Right kidney (tissue), 1 donor: ENCODE measurements around the gene PAPPA.

Experiments used
- DNase-seq: peaks from one replicate; pipeline ENCODE4 v3.0.0-alpha.2; 2016

Gene PAPPA

DNA sequence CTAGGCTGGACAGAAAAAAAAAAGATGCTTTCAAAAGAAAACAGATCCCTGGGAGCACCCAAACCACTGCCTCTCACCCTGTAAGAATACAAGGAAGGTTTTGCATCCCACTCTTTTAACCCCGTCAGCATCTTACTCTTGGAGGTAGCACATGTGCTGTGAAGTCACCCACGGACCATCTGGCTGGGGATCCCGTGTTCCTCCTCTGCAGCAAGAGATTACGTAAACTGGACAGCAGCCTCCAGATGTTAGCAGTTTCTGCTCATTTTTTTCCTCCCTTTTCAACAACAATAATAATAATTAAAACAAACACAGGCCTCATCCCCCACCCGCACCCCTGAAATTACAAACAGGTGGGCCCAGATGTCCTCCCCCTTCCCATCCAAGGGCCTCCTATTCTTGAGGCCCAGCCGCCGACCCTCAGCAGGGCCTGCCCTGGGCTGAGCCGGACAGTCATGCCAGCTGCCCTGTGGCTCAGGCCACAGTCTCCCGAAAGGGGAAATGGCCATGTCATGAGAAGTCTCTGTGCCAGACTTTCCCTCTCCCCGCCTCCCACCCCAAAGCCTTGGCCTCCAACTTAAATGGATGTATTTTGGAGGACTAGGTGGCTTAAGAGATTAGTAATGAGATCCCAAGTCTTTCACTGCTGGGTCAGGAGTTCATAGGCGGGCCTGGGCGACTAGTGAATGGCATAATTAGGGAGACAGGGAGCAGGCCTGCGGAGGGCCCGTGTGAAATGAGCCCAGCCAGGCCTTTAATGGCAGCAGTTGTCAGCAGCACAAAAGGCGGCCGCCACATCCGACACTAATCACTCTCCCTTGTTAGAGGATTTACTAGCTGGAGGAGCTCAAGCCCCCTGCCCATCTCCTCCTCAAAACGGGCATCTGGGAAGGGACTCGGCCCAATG, 165.1 kb downstream of the PAPPA start:
- no peak for DNase-seq

DNA sequence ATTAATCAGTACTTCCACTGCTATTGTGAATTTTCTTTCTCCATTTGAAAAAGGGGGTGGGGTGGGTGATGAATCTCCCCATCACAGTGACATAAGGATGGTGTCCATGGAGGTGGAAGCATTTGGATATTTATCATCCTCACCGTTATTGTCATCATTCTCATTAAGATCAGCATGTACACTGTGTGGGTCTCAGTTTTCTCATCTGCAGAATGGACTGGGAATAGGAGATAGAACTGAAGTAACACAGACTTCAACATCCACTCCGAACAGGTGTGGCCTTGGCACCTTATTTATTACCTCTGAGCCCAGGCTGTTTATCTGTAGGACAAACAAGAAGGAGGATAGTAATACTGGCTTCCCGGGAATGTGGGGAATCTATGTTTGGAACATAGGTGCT, 165.9 kb downstream of the PAPPA start:
- no peak for DNase-seq

DNA sequence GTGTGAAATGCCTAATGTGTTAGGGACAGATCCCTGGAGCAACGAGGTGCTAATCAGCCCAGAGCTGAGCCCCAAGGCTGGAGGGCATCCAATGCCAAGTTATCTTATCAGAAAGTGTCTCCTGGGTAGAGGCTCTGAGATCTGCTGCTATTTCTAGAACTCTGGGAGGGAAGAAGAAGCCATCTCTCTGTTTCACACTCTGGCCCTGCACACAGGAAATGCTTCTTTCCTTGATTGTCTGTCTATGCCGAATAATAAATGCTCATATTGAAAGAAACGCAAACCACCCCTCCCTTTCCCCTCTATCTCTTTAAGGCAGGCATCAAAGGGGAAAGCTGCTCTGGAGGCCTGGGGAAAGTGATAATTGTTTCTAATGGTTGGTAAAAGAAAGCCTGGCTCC, 166.7 kb downstream of the PAPPA start:
- no peak for DNase-seq

DNA sequence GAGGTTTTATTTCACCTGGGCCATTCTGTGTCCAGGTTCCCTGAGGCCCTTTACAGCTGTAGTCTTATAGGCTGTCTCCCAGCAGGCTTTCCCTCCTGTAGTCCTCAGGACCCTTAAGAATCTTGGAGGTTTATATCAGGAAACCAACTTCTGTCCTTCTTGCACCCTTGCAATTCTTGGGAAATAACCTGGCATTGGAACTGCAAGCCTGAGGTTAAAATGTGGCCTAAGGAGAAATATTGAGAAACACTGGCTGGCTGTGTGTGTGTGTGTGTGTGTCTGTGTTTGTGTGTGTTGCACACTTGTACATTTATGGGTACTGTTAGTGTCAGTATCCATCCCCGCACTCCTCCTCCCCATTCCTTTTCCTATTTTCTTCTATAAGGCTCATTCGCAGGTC, 168.9 kb downstream of the PAPPA start:
- no peak for DNase-seq

DNA sequence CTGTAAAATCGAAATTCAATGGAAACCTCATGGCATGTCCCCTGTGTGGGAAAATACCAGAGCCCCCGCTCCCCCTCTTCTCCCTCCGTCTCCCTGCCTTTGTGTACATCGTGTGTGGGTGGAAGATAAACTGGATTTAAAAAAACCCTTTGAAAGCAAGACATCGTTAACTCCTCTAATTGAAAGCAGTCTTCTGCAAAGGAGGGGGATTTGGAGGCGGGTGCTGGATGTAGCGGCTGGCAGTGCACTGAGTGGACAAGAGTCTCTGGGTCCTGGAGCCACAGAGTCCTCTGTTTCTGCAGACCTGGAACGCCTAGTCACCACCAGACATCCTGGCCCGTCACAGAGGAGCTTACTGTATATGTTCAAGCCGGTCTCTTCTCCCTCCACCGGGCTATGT, 169.4 kb downstream of the PAPPA start:
- no peak for DNase-seq

DNA sequence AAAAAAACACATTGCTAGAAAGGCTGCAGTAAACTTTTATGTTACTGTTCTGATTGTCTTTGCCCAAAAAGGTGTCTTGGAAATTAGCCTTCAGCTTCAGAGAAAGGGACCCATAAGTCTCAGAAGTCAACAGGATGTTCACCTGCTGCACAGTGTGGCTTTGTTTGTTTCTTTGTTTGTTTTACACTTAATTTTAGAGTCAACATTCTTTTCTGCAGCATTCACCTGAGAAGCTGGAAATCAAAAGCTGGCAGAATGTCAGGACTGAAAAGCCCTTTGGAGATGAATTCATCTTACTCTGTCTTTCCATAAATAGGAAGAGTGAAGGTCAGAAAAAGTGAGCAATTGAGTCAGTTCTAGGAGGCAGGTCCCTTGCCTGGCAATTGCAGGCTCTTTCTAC, 170.0 kb downstream of the PAPPA start:
- DNase-seq = no peak

DNA sequence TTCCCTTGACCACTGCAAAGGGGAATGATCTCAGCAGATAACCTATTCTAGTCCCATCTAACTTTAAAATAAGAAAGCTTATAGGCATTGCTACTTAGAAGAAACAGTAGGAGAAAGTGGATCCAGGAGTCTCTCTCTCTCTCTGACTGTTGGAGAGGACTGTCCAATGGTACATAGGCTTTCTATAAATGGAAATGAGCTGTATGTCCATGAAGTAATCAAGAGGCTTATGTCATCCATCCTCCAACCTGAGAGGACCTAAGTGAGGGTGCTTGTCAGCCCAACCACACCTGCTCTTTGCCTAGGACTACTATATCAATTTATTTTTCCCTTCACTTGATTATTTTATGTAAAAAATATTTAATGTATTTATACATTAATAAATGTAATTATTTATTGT, 172.3 kb downstream of the PAPPA start:
- no peak for DNase-seq

DNA sequence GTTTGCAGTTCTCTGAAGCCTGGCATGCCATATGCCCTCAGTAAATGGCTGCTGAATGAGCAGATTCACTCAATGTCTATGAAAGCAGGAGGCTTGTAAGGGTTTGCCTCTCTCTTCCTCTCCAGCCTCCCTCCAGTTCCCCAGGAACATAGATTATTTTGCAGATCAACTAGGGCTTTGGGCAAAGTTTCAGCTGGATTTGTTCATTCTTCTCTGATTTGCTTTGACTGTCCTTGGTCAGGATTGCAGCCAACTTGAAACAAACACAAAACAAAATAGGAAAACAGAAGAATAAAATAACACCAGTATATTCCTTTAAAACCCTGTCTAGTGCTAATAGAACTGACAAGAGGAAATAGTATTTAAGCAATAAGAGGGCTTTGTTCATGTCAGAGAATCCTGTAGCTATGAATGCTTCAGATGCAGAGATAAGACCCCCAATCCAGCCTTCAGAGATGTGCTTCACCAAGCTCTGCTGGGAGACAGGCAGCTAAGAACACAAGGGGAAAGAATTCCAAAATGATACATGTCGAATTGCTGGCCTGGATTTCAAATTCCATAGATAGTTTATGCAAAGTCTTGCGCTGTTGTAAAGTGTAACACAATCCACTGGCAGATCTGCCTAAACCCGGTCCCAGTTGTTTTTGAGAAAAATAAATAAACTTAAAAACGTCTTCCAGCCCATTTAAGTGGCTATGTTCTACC, 174.3 kb downstream of the PAPPA start:
- no peak for DNase-seq

DNA sequence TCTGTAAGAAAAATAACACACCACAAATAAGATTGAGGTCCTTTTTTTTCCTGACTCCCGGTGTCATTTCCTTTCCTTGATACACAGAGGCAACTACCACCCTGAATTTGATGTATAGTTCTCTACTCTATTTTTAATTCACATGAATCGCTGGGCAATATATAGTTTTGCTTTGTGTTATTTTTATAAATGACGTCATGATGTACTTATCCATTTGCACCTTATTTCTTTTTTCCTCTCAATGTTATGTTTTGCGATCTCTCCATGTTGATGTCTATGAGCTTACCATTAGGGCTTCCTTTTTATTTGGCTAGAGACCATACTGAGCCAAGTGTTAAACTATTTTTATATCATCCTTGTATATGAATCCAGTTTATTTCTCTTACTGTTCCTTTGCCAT, 175.9 kb downstream of the PAPPA start:
- DNase-seq = no peak

DNA sequence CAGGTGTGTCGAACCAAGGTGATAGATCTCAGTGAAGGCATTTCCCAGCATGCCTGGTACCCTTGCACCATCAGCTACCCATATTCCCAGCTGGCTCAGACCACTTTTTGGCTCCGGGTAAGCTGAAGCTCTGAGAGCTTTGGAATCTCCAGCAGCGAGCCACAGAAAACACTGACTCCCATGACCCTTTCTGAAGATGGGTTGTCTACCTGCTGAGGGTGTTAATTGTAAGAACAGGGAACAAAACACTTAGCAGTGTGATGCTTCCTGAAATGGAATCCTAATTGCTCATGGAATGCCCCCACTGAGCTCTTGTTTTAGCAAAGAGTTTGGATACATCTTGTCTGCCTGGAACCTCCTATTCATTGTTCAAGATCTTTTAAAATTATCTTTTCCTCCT, 177.7 kb downstream of the PAPPA start:
- no peak for DNase-seq

DNA sequence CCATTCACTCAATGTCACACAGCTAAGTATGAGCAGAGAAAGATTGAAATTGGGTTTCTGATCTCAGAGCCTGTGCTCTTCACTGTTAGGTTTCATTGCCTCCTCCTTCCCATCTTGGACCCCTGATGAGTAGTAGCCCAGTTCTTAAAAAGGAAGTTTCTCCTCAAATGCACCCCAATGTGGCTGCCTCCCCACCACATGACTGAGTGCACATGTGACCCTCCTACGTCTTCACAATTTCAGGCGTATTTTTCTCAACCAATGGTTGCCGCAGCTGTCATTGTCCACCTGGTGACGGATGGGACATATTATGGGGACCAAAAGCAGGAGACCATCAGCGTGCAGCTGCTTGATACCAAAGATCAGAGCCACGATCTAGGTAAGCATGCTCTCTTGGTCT, 178.5 kb downstream of the PAPPA start:
- DNase-seq = no peak

DNA sequence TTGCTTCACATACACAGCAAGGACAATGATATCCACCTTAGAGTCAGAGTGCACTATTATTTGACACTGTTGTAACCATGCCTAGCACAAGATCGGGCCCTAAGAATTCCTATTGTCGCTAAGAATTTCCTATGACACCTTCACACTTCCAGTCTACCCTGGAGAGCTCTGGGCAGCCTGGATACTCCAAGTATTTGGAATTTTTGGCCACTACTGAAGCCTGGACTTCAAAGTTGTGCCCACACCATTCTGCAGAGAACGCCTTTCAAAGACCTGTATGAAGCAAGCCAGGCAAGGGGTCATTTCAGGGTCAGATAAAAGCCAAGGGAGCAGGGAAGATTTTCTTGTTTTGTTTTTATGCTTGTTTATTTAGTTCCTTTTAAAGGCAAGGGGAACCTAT, 179.7 kb downstream of the PAPPA start:
- DNase-seq = no peak

DNA sequence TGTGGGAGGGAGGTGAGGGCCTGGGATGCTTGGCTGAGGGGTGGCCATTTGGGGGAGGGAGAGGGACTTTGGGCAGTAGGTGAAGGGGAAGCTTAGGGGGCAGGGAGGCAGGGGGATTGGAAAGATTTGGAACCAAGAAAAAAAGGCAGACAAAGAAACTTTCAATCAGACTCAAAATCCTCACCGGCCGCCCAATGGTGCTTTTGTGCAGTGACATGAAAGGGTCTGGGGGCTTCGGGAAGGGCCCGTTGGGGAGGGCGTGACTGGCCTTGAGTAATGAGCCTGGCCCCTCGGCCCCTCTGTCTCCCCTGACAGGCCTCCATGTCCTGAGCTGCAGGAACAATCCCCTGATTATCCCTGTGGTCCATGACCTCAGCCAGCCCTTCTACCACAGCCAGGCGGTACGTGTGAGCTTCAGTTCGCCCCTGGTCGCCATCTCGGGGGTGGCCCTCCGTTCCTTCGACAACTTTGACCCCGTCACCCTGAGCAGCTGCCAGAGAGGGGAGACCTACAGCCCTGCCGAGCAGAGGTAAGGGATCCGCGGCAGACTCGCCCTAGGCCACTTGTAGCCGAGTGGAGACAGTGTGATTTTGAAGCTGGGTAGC, 181.1 kb downstream of the PAPPA start:
- no peak for DNase-seq

DNA sequence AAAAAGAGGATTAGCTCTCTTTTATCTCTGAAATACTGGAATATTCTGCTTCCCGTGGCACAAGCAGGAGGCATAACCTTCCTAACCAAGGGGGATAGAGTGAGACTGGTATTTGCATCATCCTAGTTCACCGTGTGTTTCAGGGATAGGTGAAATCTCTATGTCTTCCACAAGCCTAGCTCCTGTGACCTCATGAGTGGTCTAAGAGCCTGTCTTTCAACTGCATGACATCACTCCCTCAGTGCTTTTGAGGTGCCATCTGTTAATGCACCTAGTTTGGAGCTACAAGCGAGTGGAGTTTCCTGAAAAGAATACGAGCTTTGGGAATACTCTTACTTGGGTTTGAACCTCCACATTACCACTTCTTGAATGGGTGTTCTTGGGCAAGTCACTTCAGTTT, 181.8 kb downstream of the PAPPA start:
- no peak for DNase-seq

DNA sequence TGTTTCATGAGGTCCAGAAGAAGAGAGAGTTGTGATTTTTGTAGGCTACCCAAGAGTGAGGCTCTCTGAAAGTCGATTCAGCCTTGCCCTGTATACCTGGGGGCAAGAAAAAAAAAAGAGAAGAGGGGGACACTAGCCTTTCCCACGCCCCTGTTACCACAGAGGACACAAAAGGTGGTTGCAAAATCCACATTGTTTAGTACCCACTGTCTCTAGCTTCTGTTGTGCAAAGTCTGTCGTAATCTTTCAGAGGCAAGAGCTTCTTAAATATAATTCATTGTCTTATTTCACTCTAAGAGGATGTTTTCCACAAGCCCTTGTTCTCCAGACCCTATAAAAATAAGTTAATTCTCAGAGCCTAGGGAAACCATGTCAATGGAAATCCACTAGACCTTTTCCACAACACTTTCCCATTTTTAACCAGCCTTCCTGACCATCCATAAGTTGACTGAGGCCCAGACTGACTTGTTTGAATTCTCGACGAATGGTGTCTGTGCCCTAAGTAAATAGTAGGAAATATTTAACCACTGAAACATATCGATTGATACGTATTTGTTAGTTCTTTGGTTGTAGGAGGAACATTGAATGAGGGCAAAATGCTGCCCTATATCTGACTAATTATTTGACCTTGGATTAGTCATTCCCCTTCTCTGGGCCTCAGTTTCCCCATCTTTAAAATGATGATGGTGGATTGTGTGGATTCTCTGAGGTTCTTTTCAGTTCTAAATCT, 182.7 kb downstream of the PAPPA start:
- no peak for DNase-seq

DNA sequence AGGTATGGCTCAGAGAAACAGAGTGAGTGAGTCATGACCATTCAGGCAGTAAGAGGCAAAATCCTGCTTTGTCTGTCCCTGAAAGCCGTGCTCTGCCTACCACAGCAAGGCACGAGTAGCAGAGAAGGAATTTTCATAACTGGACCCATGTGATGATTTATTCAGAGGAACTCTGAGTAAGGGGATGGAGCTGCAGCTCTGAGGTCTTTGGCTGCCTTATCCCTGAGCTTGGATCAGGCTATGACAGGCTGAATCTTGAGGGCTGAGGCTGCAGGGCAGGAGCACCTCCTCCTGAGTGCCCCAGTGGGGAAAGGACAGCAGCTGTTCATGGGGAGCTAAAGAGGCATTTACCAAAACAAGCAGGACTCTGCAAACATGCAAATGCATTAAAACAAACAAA, 183.4 kb downstream of the PAPPA start:
- DNase-seq = no peak

DNA sequence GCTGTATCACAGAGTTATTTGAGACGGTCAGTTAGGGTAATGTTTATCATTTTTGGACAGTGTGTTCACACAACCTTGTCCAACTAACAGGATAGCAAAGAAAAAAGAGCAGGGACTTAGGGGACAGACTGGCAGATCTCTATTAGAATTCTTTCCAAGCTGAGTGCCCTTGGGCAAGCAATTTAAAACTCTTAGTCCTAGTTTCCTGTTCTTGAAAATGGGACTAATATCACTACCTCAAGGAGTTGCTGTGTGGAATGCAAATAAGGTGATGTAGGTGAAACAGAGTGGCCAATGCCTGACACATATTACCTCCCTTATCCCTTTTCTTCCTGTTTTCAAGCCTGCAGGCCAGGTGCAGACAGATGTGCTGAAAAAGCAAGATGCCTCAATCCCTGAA, 186.7 kb downstream of the PAPPA start:
- no peak for DNase-seq

DNA sequence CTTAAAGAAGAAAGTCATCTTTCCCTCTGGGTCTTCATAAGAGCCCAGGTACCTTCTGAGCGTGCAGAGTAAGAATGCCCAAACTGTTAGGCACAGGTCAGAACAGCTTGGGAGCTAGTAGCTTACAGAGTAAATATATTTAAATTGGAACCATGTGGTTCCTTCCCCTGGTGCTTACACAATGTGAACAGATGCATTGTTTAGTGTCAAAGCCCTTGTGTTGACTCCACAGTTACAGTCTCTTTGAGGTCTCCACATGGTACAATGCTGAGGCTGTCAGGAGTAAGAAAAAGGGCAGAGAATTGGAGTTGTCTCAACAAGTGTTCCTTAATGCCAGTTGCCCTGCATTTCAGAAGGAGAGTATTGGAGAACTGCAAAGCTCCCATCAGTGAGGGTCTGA, 188.5 kb downstream of the PAPPA start:
- no peak for DNase-seq

DNA sequence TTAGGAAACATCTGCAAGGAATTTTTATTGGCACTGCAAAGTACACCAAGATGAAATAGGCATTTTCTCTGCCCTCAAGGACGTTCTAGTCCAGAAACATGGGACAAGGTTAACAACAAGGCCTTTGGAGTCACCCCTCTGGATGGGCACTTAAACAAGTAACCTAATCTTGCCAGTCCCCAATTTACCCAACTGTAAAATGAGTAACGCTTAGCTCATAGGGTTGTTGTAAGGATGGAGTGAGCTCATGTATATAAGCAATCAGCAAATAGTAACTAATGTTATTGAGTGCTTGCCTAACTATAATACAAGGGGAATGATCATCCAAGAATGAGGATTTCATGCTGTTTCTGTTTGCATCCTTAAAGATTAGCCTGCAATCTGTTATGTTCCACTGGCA, 189.3 kb downstream of the PAPPA start:
- DNase-seq = no peak

DNA sequence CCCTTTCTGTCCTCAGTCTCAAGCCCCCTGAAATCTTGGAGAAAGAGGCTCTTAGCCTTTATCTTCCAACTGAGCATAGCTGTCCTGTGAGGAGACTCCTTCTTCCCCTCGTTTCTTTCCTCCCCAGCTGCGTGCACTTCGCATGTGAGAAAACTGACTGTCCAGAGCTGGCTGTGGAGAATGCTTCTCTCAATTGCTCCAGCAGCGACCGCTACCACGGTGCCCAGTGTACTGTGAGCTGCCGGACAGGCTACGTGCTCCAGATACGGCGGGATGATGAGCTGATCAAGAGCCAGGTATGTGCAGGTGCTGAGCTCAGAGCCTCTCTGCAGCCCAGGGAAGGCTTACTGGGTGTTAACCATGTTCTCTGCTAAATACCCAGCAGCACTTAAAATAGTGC, 190.8 kb downstream of the PAPPA start:
- DNase-seq = no peak

DNA sequence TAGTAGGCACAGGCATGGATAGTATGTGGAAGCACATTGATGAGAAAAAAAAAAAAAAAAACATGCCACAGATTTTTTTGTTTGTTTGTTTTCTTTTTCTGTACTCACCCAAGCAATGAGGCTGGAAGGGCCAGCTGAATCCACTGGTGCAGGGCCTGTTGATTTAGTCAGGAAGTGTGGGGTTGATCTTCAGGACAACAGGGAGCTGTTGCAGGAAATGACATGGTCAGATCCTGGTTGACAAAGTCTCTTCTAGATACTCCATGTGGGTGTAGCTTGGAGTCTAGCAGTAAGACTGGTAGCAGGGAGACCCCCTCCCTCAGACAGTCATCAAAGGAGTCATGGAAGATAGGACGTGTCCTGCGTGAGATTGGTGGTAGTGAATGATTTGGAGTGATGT, 191.8 kb downstream of the PAPPA start:
- DNase-seq = no peak

DNA sequence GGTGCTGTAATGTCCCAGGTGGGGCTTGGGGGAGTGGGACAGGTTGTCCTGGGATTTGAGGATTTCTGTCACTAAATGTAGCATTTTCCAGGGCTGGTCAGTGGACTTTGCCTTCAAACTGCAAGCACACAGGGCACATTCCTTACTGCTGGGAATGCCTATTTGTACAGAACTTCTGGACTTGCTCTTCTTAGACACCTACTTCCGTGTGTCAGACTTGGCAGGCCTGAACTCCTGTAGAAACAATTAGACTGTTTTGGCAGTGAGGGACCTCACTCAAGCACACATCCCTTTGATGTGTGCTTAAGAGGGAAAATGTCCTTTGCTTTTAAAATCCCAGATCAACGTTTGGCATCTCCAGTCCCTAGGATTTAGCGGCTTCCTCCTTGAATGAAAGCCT, 192.2 kb downstream of the PAPPA start:
- no peak for DNase-seq

DNA sequence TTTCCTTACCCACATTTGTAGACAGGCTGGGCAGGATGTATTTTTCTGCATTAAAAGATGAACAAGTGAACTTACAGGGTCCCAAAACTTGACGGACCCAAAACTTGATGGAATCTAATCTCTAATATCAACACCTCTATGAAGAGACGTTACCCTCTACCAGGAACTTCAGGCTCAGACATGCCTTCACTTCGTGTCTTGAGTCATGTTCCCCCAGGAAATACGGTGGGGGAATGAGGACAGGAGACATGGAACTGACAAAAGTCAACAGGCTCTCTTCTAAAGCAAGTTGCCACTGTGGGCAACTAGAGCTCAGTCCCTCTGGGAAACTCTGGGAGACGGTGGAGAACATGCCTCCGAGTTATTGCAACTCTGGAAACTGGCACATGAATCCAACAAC, 196.1 kb downstream of the PAPPA start:
- DNase-seq = no peak
